Measurements from ENCODE around the gene THOC5. TPM values are rescaled to one million over a fixed set of nuclear protein-coding genes. Genes with fewer than 3 reads are reported as not detected.
A peak's percentile ranks its signal among the peaks of the same experiment; 100 is the strongest.
"Not testable (repeated sequence)": the region's sequence is repeated elsewhere in the genome, so short reads cannot be mapped to it uniquely, and the experiment has no call there.

Gene THOC5
- total RNA-seq, 1 donor from 2014 or later = 53.1 TPM

DNA sequence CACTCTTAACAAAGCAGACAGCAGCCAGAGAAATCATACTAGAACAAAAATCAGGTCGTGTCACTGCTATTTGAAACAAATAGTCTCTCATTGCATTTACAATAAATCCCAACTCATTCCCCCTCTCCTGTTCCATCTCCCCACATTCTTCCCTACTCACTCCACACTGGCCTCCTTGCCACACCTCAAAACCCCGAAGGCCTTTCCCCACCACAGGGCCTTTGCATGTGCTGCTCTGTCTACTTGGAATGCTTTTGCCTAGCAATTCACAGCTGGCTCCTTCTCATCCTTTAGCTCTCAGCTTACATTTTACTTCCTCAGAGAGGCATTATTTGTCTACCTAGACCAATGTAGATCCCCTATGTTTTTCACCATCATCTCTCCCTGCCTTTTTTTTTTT lies 6.3 kb upstream of the THOC5 start:
- DNase-seq = no peak

DNA sequence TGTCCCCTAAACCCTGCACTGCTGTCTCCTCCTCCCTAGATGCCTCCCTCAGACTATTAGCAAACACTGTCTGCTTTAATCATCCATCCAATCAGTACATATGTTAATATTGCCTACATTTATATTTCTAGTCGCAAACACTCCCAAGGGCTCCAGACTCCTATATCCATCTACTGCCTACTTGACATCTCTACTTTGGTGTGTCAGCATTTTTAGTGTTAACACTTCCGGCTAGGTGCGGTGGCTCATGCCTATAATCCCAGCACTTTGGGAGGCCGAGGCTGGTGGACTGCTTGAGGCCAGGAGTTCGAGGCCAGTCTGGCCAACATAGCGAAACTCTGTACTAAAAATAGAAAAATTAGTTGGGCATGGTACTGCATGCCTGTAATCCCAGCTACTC lies 5.5 kb upstream of the THOC5 start:
- DNase-seq = no peak

DNA sequence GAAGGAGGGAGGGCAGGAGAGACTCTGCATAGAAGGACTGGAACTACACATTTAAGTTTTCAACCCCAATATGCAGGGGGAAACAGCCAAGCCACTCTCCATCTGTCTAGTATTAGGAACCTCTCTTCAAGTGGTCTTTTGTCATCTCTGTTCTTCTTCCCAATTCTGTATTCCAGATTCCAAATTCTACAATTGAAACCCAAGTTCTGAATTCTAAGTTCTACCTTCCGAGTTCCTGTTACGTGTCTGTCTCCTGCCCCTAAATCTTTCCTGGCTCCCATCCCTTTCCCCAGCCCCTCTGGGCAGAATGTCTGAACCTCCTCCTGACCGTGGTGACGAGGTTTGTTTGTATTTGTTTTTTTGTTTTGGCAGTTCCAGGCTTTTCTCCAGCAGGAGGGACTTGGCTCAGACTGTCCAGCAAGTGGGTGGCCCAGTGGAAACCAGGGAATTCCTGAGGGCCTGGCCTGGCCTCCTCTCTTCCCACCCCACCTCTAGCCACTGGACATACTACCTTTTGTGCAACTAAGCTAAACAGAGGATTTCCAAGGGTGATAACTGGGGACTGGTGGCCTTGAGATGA lies 1.6 kb upstream of the THOC5 start:
- DNase-seq = no peak

DNA sequence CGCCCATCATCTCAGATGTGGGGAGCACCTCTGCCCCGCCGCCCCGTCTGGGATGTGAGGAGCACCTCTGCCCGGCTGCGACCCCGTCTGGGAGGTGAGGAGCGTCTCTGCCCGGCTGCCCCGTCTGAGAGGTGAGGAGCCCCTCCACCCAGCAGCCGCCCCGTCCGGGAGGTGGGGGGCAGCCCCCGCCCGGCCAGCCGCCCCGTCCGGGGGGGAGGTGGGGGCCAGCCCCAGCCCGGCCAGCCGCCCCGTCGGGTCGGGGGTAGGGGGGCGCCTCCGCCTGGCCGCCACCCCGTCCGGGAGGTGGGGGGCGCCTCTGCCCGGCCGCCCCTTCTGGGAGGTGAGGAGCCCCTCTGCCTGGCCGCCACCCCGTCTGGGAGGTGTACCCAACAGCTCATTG lies 1.2 kb downstream of the THOC5 start:
- DNase-seq = not testable (repeated sequence)

DNA sequence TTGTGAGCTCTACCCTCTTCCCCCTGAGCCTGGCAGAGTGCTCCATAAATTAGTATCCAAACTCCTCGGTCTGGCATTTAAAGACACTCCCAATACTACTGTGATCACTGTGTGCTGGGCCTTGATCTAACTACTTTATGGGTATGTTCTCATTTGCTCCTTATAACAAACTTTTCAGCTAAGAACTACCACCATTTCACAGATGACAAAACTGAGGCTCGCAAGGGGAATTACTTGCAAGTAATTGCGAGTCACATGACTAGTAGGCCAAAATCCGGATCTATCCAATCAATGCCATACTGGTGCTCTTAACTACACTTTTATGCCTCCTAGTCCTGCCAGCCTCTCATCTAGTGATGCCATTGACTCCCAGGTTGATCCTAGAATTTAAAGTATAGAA lies 3.6 kb downstream of the THOC5 start:
- DNase-seq = no peak

DNA sequence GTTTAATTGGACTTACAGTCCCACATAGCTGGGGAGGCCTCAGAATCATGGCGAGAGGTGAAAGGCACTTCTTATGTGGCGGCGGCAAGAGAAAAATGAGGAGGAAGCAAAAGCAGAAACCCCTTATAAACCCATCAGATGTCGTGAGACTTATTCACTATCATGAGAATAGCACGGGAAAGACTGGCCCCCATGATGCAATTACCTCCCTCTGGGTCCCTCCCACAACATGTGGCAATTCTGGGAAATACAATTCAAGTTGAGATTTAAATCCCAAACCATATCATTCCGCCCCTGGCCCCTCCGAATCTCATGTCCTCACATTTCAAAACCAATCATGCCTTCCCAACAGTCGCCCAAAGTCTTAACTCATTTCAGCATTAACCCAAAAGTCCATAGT lies 8.5 kb downstream of the THOC5 start:
- DNase-seq = not testable (repeated sequence)

DNA sequence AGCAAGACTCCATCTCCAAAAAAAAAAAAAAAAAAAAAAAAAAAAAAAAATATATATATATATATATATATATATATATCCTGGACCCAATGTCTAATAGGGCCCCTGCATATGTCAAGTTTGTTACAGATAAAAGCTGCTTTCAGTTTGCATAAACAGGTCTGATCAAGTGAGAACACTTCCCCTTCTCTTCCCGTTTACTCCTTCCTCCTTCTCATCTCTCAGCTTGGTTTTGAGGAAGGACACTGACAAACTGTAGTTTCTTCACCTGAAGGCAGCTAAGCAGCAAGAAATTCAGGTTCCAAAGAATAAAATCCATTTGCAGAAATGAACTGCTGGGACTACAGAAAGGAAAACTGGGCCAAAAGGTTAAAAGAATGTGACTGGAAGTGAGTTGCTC lies 11.7 kb downstream of the THOC5 start:
- no peak for DNase-seq

DNA sequence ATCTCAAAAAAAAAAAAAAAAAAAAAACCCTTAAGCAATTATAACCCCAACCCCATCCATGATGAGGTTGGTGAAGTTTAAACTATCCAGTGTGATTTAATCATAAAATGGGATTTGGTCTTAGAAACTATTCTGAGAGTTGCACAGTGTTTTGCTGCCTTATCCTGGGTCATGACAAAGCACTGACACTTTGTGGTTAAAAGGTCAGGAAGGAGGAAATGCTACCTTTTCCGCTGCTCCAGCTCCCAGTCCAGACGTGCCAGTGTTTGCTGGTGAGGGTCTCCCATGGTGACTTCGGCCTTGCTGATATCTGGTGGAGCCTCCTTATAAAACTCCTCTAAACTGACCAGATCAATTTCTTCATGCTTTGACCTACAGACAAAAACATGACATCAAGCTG lies 14.5 kb downstream of the THOC5 start:
- DNase-seq = peak; percentile 60

DNA sequence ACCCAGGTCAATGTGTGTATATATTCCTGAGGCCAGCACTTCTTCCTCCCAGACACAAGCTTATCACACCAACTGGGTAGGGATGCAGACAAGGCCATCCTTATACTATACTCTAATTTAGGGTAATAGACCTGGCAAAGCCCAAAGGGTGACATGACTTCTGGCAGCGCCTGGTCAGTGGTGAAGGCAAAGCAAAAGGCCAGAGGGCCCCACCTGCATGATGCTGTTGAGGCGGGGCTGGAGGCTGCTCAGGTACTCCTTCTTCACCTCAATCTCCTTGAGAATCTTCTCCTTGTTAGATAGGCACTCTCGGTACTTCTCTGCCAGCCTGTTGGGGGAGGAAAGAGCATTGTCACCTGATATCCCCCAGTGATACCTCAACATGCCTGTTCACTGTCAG lies 17.1 kb downstream of the THOC5 start:
- DNase-seq = no peak

DNA sequence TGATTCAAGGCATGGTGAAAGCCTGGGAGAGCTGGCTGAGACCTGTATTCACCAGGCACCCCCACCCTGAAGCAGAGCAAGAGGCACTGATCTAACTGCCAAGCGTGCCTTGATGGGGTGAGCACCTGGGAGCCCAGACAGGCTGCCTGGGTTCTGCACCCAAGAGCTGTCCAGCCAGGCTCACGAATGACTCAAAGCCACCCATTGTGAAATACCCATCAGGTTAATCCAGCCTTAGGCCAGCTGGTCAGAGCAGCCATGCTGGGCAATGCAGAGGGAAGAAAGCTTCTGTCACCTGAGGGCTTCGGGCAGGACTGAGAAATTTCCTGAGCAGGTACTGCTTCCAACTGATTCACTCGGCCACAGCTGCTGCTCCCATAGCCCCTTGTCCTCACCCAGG lies 22.1 kb downstream of the THOC5 start:
- no peak for DNase-seq

DNA sequence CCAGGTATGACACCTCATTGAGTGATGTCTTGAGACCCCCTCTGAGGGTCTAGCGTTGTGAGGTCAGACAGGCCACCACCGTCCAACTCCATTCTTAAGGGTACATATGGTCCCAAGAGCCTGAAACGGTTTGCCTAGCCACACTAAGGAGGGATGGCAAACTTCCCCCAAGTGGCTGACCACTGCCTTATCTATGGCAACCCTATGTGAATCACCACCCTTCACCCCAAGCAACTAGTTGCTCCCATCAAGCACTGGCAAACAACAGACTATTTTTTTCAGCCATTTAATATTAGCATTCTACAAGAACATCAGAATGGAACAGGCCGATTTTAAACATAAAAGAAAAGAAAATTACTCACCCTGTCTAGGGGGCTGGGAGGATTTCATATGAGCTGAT lies 22.8 kb downstream of the THOC5 start:
- DNase-seq = no peak

DNA sequence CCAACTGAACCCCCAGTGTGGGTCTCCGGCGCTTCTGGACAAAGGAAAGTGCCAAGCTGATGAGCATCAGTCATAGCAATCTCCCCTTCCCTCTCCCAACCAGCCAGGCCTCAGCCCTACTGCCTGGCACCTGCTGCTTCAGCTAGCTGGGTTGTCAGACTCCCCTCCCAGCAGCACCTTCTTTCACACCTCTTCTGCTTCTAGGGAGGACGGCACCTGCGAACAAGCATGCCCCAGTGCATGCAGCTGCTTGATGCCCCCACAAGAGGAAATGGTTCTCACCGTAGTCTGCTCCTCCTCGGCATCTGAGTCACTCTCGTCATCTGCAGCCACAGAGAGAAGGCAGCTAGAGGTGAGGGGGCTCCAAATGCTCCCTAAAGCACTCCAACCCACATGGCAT lies 25.4 kb downstream of the THOC5 start:
- DNase-seq = no peak

DNA sequence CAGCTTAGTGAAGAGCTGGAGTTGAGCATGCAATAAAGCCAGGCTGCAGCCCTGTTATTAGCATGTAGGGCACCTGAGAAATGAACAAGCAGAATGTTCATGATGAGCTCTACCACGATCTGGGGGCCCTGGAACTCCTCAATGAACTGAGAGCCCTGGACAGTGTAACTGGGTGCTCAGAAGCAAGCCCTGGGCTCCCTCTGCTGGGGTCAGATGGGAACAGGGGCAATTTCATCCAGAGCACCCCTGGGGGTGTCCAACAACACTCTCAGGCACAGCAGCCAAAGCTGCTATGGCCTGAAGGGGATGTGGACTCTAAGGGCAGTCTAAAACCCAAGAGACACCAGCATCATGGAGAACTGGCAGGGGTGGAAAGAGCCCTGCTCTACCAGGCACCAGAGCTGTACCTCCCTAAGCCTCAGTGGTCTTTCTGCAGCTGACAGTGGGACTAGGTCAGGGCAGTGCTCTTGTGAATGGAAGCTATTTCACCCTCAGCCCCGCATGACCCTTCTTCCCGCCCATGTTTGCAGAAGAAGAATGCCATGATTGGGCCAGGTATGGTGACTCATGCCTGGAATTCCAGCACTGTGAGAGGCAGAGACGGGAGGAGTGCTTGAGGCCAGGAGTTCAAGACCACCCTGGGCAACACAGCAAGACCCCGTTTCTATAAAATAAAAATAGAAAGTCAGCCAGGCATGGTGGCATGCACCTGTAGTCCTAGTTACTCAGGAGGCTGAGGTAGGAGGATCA lies 28.9 kb downstream of the THOC5 start:
- DNase-seq = peak; percentile 54

DNA sequence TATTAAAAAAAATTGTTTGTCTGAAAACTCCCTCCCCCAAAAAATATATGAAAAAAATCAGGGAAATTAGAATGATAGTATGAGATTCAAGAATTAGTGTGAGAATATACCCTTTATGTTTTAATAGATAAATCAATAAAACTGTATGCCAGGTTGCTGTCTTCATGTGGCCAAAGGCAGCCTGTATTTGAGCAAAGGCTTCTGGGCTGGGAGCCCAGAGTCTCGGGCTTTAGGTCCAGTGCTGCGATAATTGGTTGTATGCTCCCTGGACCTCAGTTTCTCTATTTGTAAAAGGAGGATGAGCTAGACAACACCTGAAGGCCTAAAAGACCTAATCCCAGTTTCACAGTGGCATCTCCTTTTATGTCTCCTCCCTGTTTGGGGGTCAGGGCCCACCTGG lies 29.8 kb downstream of the THOC5 start:
- no peak for DNase-seq

DNA sequence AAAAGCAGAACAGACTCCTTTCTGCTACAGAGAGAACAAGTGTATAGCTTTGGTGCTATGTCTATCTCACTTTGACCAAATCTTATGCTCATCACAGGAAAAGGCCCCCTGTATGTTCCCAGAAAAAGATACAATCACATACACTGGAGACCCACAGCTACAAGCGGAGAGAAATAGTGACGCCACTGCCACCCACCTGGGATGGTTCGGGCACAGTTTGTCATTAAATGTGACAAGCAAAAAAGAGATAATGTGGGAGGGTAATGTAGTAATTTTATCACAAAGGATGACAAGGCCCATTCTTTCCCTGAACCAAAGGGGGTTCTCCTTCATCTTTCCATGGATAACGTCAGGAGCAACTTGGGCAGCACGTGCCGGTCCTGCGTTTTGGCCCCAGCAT lies 32.0 kb downstream of the THOC5 start:
- no peak for DNase-seq

DNA sequence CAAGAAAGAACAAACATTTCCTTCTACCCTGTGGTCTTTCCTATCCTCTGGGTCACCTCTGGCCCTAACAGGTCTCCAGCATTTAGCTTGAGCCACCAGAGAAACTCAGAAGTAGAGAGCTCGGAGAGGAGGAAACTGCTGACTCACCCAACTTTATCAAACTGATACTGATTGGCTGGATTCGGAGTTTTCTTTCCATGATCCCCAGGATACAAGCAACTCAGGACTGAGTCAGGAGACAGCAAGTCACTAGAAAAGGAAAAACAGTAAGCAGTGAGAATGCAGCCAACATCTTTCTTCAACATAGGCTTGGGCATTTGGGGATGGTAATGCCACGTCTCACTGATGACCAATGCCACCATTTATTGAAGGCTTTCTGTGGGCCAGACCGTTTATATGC lies 32.7 kb downstream of the THOC5 start:
- DNase-seq = peak; percentile 93

DNA sequence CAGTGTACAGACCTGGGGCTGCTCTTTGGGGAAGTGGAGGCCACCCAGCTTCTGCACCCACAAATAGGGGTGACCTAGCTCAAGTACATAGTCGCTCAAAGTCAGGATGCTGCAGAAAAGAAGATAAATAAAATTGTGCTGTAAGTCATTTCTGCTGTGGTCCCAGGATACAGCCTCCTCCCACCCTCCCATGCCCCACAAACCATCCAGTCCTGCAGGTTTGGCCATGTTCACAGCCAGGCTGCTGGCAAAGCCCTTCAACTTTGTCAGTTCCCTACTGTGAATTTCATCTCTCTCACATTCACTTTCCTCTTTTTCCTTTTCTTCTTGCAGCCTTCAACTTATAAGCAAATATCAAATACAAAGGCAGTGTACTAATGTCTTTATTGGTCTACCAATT lies 33.6 kb downstream of the THOC5 start:
- no peak for DNase-seq

DNA sequence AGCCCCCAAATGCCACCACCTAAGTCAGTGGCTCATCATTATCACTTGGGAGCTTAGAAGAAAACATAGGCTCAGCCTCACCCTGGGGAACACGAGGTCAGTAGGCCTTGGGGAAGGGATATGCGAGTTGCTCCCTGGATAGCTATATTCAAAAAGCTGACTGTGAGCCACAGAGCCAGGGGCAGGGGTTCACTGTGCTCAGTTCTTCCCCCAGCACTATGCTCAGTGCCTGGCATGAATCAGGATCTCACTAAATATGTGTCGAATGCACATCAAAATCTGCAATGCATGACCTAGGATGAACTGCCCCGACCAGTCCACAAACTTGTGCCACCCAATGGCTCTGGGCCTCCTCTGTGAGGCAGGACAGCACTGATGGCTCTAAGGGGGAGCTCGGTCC lies 35.1 kb downstream of the THOC5 start:
- DNase-seq = no peak

DNA sequence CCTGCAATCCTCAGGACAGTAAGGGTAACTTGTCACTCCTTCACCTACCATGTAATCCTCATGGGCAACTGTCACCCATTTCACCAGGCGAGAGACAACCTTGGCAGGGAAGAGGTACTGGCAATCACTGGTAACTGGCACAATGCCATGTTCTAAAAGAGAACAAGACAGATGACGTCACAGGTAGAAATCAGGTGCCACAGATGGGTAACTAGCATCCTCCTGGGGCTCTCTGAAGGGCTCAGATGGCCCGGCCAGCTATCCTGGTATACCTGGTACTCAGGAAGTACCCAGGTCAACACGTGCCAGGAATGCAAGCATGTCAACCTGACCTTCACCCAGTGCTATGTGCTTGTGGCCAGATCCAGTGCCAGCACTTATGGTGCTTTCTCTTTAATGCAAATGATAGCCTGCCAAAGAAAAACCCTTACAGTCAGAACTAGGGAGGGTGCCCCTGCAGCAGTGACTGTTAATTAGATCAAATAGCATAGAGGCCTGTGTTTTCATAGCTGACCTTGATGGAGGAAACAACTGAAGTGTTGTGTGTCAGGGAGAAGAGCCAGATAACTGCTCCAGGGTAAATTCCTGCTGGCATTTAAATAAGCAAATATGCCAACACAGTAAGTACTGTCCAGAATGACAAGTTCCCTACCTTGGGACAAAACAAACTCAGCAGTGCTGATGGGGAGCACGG lies 36.2 kb downstream of the THOC5 start:
- no peak for DNase-seq

DNA sequence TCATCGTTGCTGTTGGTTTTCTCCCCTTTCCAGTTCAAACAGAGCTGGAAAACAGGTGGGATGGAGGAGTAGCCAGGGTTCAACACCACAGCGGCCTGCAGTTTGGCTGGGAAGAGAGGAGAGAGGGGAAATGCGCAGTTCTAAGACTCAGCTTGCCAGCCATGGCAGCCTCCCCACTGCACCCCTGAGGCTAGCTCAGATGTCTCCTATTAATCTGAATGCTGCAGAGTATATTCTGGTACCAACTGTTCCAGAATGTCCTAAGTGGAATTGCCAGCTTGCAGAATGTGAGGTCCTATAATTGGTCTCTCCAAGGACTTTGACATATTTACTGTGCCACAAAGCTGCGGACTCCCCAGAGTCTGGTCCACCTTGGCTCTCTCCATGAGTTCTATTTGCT lies 41.5 kb downstream of the THOC5 start:
- no peak for DNase-seq

DNA sequence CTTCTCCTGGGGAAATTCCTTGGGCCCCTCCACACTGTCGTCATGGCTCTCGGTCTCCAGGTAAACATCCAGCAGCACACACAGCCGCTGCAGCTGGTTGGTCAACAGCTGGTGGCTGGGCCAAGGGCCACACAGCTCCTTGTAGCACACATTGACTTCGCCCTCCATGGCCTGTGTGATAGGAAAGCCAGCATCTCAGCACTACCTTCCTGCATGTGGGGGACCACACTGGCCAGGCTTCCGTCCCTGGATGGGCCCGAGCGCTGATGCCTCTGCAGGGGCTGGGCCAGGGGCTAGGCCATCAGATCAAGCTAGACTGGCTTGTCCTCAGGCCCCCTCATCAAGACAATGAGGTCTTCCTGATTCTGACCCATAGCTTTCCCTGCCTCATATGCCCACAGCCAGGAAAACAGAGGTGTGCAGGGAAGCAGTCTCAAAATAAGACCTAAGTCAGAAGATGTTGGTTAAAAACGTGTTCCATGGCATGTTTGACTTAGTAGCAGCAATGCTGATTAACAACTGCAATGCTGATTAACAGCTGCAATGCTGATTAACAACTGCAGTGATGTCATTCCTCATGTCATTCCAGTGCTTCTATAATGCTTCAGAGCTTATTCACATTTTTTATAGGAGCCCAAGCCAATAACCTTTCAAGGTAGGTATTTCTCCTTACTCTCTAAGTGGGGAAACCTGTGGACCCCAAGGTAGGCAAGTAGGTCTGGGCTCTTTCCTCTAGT lies 42.3 kb downstream of the THOC5 start:
- no peak for DNase-seq

DNA sequence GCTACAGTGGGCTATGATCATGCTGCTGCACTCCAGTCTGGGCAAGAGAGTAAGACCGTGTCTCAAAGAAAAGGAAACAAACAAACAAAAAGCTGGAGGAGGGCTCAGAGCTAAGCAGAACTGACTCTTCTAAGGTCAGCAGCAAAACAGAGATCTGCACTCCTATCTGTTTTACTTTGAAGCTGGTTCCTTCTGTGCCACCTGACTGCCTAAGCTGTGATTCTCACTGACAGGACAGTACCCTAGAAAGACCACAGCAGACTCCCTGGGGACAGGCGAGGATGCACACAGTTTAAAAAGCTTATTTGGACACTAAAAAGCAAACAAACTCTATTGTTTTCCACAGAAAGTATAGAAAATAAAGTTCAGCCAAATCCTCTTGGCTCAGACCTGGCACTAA lies 43.0 kb downstream of the THOC5 start:
- DNase-seq = no peak

DNA sequence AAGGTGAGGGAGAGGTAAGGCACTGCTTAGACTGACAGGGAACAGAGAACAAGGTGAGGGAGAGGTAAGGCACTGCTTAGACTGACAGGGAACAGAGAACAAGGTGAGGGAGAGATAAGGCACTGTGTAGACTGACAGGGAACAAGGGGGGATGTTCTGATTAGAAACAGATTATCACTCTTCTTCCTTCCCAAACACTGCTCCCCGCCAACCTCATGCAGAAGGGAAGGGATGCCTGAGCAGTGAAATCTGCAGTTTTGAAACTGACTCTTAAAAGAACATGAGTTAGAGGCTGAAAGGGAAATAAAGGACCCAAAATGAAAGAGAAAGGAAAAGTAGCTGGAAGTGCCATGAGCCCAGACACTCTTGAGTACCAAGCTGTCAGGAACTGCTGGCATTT lies 43.7 kb downstream of the THOC5 start:
- no peak for DNase-seq

DNA sequence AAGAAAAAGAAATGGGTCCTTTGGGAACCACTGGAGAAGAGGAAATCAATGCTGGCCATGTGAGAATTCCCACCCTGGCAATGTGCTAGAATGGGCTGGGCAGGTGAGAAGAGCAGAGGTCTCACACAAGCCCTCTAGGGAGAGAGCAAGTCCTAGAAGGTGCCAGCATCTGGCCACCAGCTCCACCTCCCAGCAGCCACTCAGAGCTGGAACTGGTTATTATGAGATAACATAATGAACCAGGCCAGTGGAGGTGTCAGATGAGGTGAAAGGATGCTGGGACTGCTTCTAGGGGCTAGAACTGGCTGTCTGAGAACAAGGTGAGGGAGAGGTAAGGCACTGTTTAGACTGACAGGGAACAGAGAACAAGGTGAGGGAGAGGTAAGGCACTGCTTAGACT lies 44.3 kb downstream of the THOC5 start:
- DNase-seq = no peak
